ENCODE results near the gene TEDC1. TPM values are rescaled to one million over a fixed set of nuclear protein-coding genes. Genes with fewer than 3 reads are reported as not detected.

TEDC1 gene
- total RNA-seq, 1 experiment from 2014 or later, result 26.2 TPM

DNA sequence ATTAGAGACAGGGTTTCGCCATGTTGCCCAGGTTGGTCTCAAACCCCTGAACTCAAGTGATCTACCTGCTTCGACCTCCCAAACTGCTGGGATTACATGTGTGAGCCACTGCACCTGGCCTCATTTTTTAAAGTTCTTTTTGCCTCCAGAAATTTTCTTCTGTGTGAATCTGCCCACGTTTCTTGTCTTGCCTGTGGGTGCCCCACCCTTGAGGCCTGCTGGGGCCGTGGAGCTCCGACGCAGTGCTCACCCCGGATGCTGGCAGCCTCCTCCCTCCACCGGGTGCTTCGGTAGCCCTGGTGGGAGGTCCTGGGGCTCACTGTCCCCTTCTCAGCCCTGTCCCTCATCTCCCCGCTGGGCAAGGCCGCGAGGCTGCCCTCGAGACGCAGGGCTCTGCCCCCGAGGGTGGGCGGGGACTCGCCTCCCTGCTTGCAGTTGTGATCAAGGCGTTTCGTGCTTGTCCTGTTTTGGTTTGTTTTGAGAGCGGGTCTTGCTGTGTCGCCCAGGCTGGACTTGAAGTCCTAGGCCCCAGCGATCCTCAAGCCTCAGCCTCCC, 35.9 kb upstream of the TEDC1 start:
- Histone ChIP-seq H3K79me1 (ENCODE audit: insufficient read depth, low read depth, low read length, poor library complexity, severe bottlenecking) (no peaks in the 10 kb centered on the region), H4K8ac (replicated peaks; ENCODE audit: insufficient read length, low read depth, low read length) (no peak overlapping the region), H3K27ac (ENCODE audit: insufficient read length, low read depth, low read length) (no peak overlapping the region), H2BK20ac (ENCODE audit: low read depth, low read length, poor library complexity, severe bottlenecking) (no peak overlapping the region), H3K4me1 (ENCODE audit: insufficient read depth, low read length) (no peaks in the 10 kb centered on the region), H4K5ac (ENCODE audit: insufficient read length, low read depth, low read length) (no peak overlapping the region), H3K27me3 (ENCODE audit: insufficient read depth, low read length) (no peaks in the 10 kb centered on the region), H3K4me2 (ENCODE audit: insufficient read depth, insufficient read length, low read length) (no peak overlapping the region), H2BK15ac (ENCODE audit: low read depth, low read length) (no peak overlapping the region), H2AK5ac (ENCODE audit: insufficient read length, low read length) (no peak overlapping the region), H3K18ac (ENCODE audit: insufficient read length, low read depth, low read length) (no peak overlapping the region), H3K9me3 (ENCODE audit: control insufficient read depth, low read depth, low read length) (no peaks in the 10 kb centered on the region), H3K9ac (ENCODE audit: extremely low read depth, insufficient read length, low read length) (no peak overlapping the region), H3K79me2 (ENCODE audit: insufficient read depth, low read length) (no peaks in the 10 kb centered on the region), H3K23me2 (ENCODE audit: insufficient read length, low read depth, low read length, poor library complexity, severe bottlenecking) (no peaks in the 10 kb centered on the region), H3K14ac (ENCODE audit: insufficient read depth, low read length) (no peak overlapping the region), H3K4ac (ENCODE audit: low read depth, low read length) (no peak overlapping the region), H2BK5ac (ENCODE audit: insufficient read length, low read length) (no peak overlapping the region), H2BK12ac (ENCODE audit: insufficient read length, low read depth, low read length) (no peak overlapping the region), H4K91ac (ENCODE audit: insufficient read length, low read depth, low read length) (no peak overlapping the region), H2BK120ac (ENCODE audit: low read depth, low read length, poor library complexity, severe bottlenecking) (no peak overlapping the region), H2AFZ (ENCODE audit: low read length) (no peak overlapping the region), H3K23ac (ENCODE audit: insufficient read length, low read depth, low read length) (no peak overlapping the region), H3K56ac (ENCODE audit: insufficient read length, low read depth, low read length) (no peak overlapping the region), H4K20me1 (ENCODE audit: control insufficient read depth, insufficient read depth, insufficient read length) (no peaks in the 10 kb centered on the region), H3T11ph (ENCODE audit: low read length) (no peak overlapping the region)
- Mint-ChIP-seq H3K27ac (peak overlapping the region in 1 of 3 experiments; percentile 78; a peak in 1 of 7 replicates), H3K9me3 (no peaks in the 10 kb centered on the region; a peak in 1 of 5 replicates), H3K27me3 (ENCODE audit: low read depth) (no peaks in the 10 kb centered on the region), H3K4me1 (no peaks in the 10 kb centered on the region), H3K36me3 (ENCODE audit: insufficient read depth in 1 of 3, low read depth in 3 of 3) (peaks cover 22 to 50% (median 50%) of the 10 kb centered on the region in 3 experiments; a peak in 6 of 7 replicates), H3K4me3 (no peak overlapping the region)
- TF ChIP-seq, protein P1, sequence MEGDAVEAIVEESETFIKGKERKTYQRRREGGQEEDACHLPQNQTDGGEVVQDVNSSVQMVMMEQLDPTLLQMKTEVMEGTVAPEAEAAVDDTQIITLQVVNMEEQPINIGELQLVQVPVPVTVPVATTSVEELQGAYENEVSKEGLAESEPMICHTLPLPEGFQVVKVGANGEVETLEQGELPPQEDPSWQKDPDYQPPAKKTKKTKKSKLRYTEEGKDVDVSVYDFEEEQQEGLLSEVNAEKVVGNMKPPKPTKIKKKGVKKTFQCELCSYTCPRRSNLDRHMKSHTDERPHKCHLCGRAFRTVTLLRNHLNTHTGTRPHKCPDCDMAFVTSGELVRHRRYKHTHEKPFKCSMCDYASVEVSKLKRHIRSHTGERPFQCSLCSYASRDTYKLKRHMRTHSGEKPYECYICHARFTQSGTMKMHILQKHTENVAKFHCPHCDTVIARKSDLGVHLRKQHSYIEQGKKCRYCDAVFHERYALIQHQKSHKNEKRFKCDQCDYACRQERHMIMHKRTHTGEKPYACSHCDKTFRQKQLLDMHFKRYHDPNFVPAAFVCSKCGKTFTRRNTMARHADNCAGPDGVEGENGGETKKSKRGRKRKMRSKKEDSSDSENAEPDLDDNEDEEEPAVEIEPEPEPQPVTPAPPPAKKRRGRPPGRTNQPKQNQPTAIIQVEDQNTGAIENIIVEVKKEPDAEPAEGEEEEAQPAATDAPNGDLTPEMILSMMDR (conservative IDR thresholded peaks at IDR 0.05), result no peak
- no CpG with 5 or more reads among the region's 22 CpGs for WGBS (ENCODE audit: extremely low coverage, insufficient read length, low lambda C conversion rate)
- no peak for DNase-seq

All from H9 (cell line).